K562 (cell line): ENCODE measurements around the gene ZBTB2. TPM values are rescaled to one million over a fixed set of nuclear protein-coding genes. Genes with fewer than 3 reads are reported as not detected.

Source experiments
- ATAC-seq: fragments of 200-7000 bp; cut with Tn5 transposase; 3 replicates; pipeline ENCODE4 v1.9.1; 2020; ENCODE audit warnings: moderate library complexity
- BruUV-seq: library from RNA; stranded (reverse); fragments of 400-500 nt; replicated peaks from 2 replicates; lab custom pipeline; 2021; lab: Mats Ljungman, UMichigan
- CTCF ChIA-PET: fragments of 300-600 bp; formaldehyde crosslinking; extraction: SDS; loops from one replicate; lab custom pipeline; 2021; ENCODE audit warnings: low intra/inter-chr PET ratio; lab: Yijun Ruan, JAX
- POLR2A ChIA-PET: fragments of 300-600, 350-650 bp; sonication (Branson Sonifier 250); formaldehyde crosslinking; extraction: SDS; loops from one replicate; lab custom pipeline; 2021; ENCODE audit warnings: antibody characterized with exemption, inconsistent platforms; lab: Yijun Ruan, JAX
- DNase-seq, 4 experiments: peaks; one replicate each; pipeline versions ENCODE4 v3.0.0 to v3.0.0-alpha.2; 2011 to 2018; ENCODE audit warnings: low spot score in 3 of 4, mixed read lengths in 3 of 4; ENCODE audit errors: extremely low read depth in 1 of 4
- FAIRE-seq: peaks from 2 replicates; lab custom pipeline; 2011; peaks lifted over from hg19 to GRCh38; lab: Jason Lieb, UNC
- H2AFZ ChIP-seq: 2 replicates; pipeline ENCODE4 v1.6.0; 2011; ENCODE audit warnings: low read depth, low read length, control low read depth, inconsistent platforms
- H3K27ac ChIP-seq: fragments of 200-600 bp; 3 replicates; pipeline ENCODE4 v1.8.0; 2011; ENCODE audit warnings: low read depth, mild to moderate bottlenecking, control low read depth, inconsistent platforms, low read length, moderate library complexity, mixed read lengths; ENCODE audit errors: extremely low read depth
- H3K27me3 ChIP-seq, 2 experiments: fragments of 300-600 bp in 1 of 2; 2 replicates in 1 of 2; 3 replicates in 1 of 2; pipeline versions ENCODE4 v1.6.0 to v1.8.0; 2011; ENCODE audit warnings: inconsistent platforms in 2 of 2, low read length in 2 of 2, mild to moderate bottlenecking in 1 of 2, mixed read lengths in 1 of 2, moderate library complexity in 1 of 2; ENCODE audit not compliant: control insufficient read depth in 2 of 2, insufficient read depth in 2 of 2
- H3K36me3 ChIP-seq: fragments of 300-600 bp; 3 replicates; pipeline ENCODE4 v1.8.0; 2011; ENCODE audit warnings: mild to moderate bottlenecking, low read length, inconsistent platforms; ENCODE audit not compliant: control insufficient read depth, insufficient read depth
- H3K4me1 ChIP-seq, 2 experiments: fragments of 200-600 bp in 1 of 2; replicated peaks in 1 of 2; 2 replicates in 1 of 2; 3 replicates in 1 of 2; pipeline versions ENCODE4 v1.5.1 to v1.8.0; 2011; ENCODE audit warnings: inconsistent platforms in 2 of 2, low read length in 2 of 2, mild to moderate bottlenecking in 1 of 2, mixed read lengths in 1 of 2, moderate library complexity in 1 of 2; ENCODE audit not compliant: control insufficient read depth in 2 of 2, insufficient read depth in 2 of 2
- H3K4me2 ChIP-seq: 2 replicates; pipeline ENCODE4 v1.6.1; 2011; ENCODE audit warnings: low read length, control low read depth, inconsistent platforms, mixed read lengths; ENCODE audit not compliant: insufficient read depth
- H3K4me3 ChIP-seq: fragments of 200-600 bp; sonication (generic), shearing (Covaris generic); 2 replicates; pipeline ENCODE4 v1.5.1; 2016; ENCODE audit warnings: control low read depth, inconsistent platforms
- H3K79me2 ChIP-seq: fragments of 200-600 bp; 3 replicates; pipeline ENCODE4 v1.8.0; 2011; ENCODE audit warnings: low read length, inconsistent platforms; ENCODE audit not compliant: control insufficient read depth, insufficient read depth
- H3K9ac ChIP-seq, 2 experiments: 2 replicates each; pipeline versions ENCODE4 v1.6.0 to v1.6.1; 2011; ENCODE audit warnings: low read depth in 2 of 2, low read length in 2 of 2, control low read depth in 1 of 2, inconsistent platforms in 1 of 2, mild to moderate bottlenecking in 1 of 2, mixed read lengths in 1 of 2; ENCODE audit not compliant: insufficient read depth in 1 of 2
- H3K9me1 ChIP-seq: one replicate; pipeline ENCODE4 v1.6.0; 2011; ENCODE audit warnings: inconsistent platforms, mild to moderate bottlenecking, low read length, moderate library complexity; ENCODE audit not compliant: control insufficient read depth, insufficient read depth
- H3K9me3 ChIP-seq: replicated peaks from 2 replicates; pipeline ENCODE4 v1.5.1; 2011; ENCODE audit warnings: low read depth, low read length, inconsistent platforms; ENCODE audit not compliant: control insufficient read depth, insufficient read depth
- H4K20me1 ChIP-seq: replicated peaks from 2 replicates; pipeline ENCODE4 v1.6.1; 2011; ENCODE audit warnings: low read length, inconsistent platforms, mixed read lengths; ENCODE audit not compliant: control insufficient read depth, insufficient read depth
- BRD9 ChIP-seq: fragments of 450-650 bp; IDR thresholded peaks from 2 replicates; pipeline ENCODE4 v1.6.1; 2018; ENCODE audit warnings: low read depth; ENCODE audit not compliant: partially characterized antibody
- FOXA3 ChIP-seq, 2 experiments: fragments of 450-650 bp in 1 of 2; sonication (generic) in 1 of 2; formaldehyde crosslinking; IDR thresholded peaks in 1 of 2; conservative IDR thresholded peaks in 1 of 2; 2 replicates each; pipeline versions ENCODE4 v1.4.0 to v1.8.0; 2020 to 2022; ENCODE audit warnings: mild to moderate bottlenecking in 2 of 2, missing genetic modification reagents in 1 of 2
- HMGN3 ChIP-seq: IDR thresholded peaks from 2 replicates; pipeline ENCODE4 v1.6.1; 2011; ENCODE audit warnings: borderline replicate concordance, low read depth, mild to moderate bottlenecking, mixed read lengths, low read length; ENCODE audit not compliant: insufficient read length; ENCODE audit errors: extremely low read depth
- NFIC ChIP-seq: fragments of 450-650 bp; IDR thresholded peaks from 2 replicates; pipeline ENCODE4 v1.6.1; 2017; ENCODE audit warnings: mild to moderate bottlenecking, inconsistent platforms
- PBX2 ChIP-seq, 2 experiments: IDR thresholded peaks in 1 of 2; conservative IDR thresholded peaks in 1 of 2; 2 replicates each; pipeline ENCODE4 v1.6.1; 2016; ENCODE audit warnings: low read depth in 2 of 2, mild to moderate bottlenecking in 1 of 2, missing compliant biosample characterization in 1 of 2, missing genetic modification characterization in 1 of 2, moderate library complexity in 1 of 2
- PHF20 ChIP-seq: fragments of 450-650 bp; IDR thresholded peaks from 2 replicates; pipeline ENCODE4 v1.6.1; 2018; ENCODE audit not compliant: partially characterized antibody
- STAT6 ChIP-seq: sonication (generic); formaldehyde crosslinking; IDR thresholded peaks from 2 replicates; pipeline ENCODE4 v1.8.1; 2023; ENCODE audit warnings: mild to moderate bottlenecking, missing genetic modification reagents
- WGBS: fragments of 100-300 bp; shearing (Covaris generic); methylation state at CpG from one replicate; pipeline ENCODE4 v1.1.6; 2016; ENCODE audit warnings: low coverage, mixed read lengths; ENCODE audit not compliant: insufficient coverage; ENCODE audit errors: missing lambda C conversion rate; 5-methylcytosine and 5-hydroxymethylcytosine counted together
- in situ Hi-C: fragments of 300-500 bp; cut with MboI; formaldehyde crosslinking; loops from 4 replicates; pipeline ENCODE4 v1.15.0; 2018; ENCODE audit warnings: inconsistent platforms, mixed read lengths
- intact Hi-C: fragments of 100-400 bp; cut with micrococcal nuclease; formaldehyde crosslinking; loops from 2 replicates; pipeline ENCODE4 v1.14.2; 2022
- polyA plus RNA-seq, 8 experiments: library from polyadenylated mRNA; depleted of rRNA in 4 of 8; stranded (reverse) in 5 of 8; unstranded in 3 of 8; fragments of >200 nt; fragmentation: Nextera tagmentation in 2 of 8; fragmentation: Illumina TruSeq in 1 of 8; extraction: Ambion mirVana in 2 of 8; extraction: Trizol in 1 of 8; gene quantifications; 2 replicates each; pipeline versions ENCODE4 v1.2.1 to v1.2.3, GENCODE V29; 2011 to 2014; ENCODE audit warnings: inconsistent platforms in 1 of 8, missing spikeins in 1 of 8
- total RNA-seq, 7 experiments: library from RNA; depleted of rRNA in 6 of 7; stranded (reverse); fragments of >200 nt in 6 of 7; fragmentation: Illumina TruSeq in 2 of 7; extraction: Trizol in 2 of 7; gene quantifications; 2 replicates each; pipeline versions ENCODE4 v1.2.1 to v1.2.3, GENCODE V29; 2011 to 2021; ENCODE audit warnings: low replicate concordance in 1 of 7

Gene ZBTB2
- total and polyA plus RNA-seq, 9 of the 15 experiments (the other 6 are each of a cell fraction or from before 2014, with no cell fraction given), result 5.1 to 26.2 (median 16.4) TPM

GRCh38 chr6:151432651-151433050 is 41.3 kb upstream of the ZBTB2 start:
- no peaks in the 10 kb centered on the region for H4K20me1 ChIP-seq
- no peaks in the 10 kb centered on the region for H3K9me1 ChIP-seq
- in situ Hi-C loops, result no loop called here
- ATAC-seq, result no peak
- 85% methylated on average over 4 of the region's 4 CpGs for whole genome bisulfite sequencing
- DNase-seq, result no peak
- H3K36me3 ChIP-seq, result peaks cover 75% of the 10 kb centered on the region
- intact Hi-C loops, result no loop called here
- CTCF ChIA-PET, result no interaction called here
- POLR2A ChIA-PET, result no interaction called here
- H3K4me1 ChIP-seq, result no peaks in the 10 kb centered on the region
- H3K27me3 ChIP-seq, result no peaks in the 10 kb centered on the region
- H3K27ac ChIP-seq, result no peak overlapping the region
- H3K9ac ChIP-seq, result no peak overlapping the region
- H3K4me2 ChIP-seq, result no peak overlapping the region
- BruUV-seq, result no TSS peak
- no peak for FAIRE-seq
- no peaks in the 10 kb centered on the region for H3K9me3 ChIP-seq
- no peak overlapping the region for H3K4me3 ChIP-seq
- H3K79me2 ChIP-seq, result peaks cover 11% of the 10 kb centered on the region; the same call in 2 of the 3 replicates
- TF ChIP-seq HMGN3 (no peak), BRD9 (no peak), FOXA3 (CRISPR knock-in tag; conservative IDR thresholded peaks at IDR 0.05 in 1 of 2, IDR thresholded peaks at IDR 0.05 in 1 of 2) (no peak), NFIC (peak; percentile 59; the same call in 1 of the 2 replicates)
- no peak overlapping the region for H2AFZ ChIP-seq

- CTCF ChIA-PET, result no interaction called here
- FAIRE-seq (no peak), DNase-seq (no peak), ATAC-seq (no peak; the same call in 1 of the 3 replicates)
- Histone ChIP-seq H3K36me3 (peaks cover 74% of the 10 kb centered on the region), H2AFZ (no peak overlapping the region), H3K9me3 (no peaks in the 10 kb centered on the region), H3K27ac (no peak overlapping the region), H3K4me2 (no peak overlapping the region), H3K9me1 (no peaks in the 10 kb centered on the region), H4K20me1 (no peaks in the 10 kb centered on the region), H3K4me1 (no peaks in the 10 kb centered on the region), H3K9ac (no peak overlapping the region), H3K27me3 (no peaks in the 10 kb centered on the region), H3K4me3 (no peak overlapping the region), H3K79me2 (peaks cover 4% of the 10 kb centered on the region; the same call in 1 of the 3 replicates)
- in situ Hi-C loops (no loop called here), intact Hi-C loops (loop anchor here (2.0 kb wide), 1 partner anchor 45 kb away; no protein-coding TSS in a partner anchor)
- no TSS peak for BruUV-seq
- no peak for TF ChIP-seq PHF20
- TF ChIP-seq STAT6 (CRISPR knock-in tag), result no peak
- TF ChIP-seq PBX2 (CRISPR knock-in tag; IDR thresholded peaks at IDR 0.05; ENCODE audit: low read depth), result no peak
- TF ChIP-seq PBX2 (tag; conservative IDR thresholded peaks at IDR 0.05; ENCODE audit: low read depth), result no peak
- WGBS, result 91% methylated on average over 3 of the region's 3 CpGs
- POLR2A ChIA-PET, result no interaction called here
Observed at GRCh38 chr6:151431337-151431736, 40.0 kb upstream of the ZBTB2 start.
